Measurements from ENCODE around the gene SGSM1.

The SGSM1 gene

DNA sequence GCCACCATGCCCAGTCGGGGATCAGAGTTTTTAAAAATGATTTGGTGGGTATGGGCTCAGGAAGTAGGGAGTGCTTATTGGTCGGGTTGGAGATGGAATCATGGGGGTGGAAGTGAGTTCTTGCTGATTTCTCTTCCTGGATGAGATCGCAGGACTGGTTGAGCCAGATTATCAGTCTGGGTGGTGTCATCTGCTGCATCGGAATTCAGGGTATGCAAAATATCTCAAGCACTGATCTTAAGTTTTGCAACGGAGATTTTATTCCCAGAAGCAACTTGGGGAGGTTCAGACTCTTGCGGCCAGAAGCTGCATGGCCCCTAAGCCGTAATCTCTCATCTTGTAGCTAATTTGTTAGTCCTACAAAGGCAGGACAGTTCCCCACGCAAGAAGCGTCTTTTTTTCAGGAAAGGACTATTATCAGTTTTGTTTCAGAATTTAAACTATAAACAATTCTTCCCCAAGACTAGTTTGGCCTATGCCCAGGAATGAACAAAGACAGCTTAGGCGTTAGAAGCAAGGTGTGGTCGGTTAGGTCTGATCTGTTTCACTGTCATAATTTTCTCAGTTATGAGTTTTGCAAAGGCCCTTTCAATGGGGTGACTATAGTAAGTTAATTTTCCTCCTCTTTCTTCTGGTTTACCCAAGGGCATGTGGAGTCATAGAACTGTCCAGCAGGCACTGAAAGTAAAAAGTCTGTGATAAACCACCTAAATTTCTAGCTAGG is 30.1 kb upstream of the SGSM1 start:
- DNase-seq (ENCODE audit: insufficient read length, low spot score) (no peak), FAIRE-seq (no peak)
- no peak for TF ChIP-seq POLR2A (IDR thresholded peaks at IDR 0.05; ENCODE audit: low read depth, low read length)

DNA sequence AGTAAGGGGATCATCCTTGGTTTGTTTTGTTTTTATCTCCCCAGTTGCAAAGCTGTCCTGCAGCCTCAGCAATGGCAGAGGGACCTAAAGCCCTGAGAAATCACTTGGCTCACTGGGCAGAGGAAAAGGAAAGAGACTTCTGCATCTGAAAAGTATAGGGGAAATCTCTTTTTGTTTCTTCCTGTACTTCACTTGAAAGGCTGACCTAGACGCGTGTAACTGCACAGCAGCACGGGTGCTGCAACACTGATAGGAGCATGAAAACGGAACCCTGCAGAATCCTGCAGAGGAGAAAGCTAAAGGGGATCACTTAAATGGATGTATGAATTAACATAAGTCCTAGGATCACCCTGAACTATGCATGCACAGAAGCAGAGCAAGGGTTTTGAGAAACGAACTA is 29.5 kb upstream of the SGSM1 start:
- DNase-seq (ENCODE audit: insufficient read length, low spot score), result no peak
- no peak for TF ChIP-seq POLR2A (IDR thresholded peaks at IDR 0.05; ENCODE audit: low read depth, low read length)
- FAIRE-seq, result no peak

DNA sequence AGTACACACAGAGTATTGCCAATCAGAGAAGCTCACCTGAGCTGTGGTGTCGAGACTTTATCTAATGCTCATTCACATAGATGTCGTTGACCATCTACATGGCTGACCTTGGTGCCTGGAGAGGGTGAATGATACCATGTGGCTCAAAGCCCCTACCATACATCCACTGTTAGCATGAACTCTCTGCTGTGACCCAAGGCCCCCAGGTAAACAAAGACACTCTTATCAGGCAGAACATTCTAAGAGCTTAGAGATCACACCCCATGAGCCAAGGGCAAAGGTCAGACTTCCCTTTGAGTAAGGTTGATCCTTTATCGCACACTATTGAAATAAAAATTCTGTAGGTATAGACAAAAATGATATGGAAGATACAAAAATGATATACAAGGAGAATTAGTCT is 16.5 kb upstream of the SGSM1 start:
- no peak for FAIRE-seq

DNA sequence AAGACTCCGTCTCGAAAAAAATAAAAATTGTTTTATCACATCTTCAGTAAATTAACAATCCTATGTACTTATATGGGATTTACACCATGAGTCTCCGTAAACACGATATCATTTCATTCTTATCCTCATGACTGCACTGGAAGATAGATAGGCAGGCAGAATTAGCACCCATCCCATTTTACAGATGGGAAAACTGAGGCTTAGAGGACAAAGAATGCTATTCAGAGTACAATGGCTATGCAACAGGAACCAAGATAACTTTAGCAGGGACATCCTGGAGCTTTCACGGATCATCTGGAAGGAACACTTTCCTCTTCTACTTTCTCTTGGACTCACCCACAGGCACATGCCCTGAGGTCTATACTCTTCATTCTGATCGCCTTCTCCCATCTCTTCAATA is 14.6 kb upstream of the SGSM1 start:
- FAIRE-seq (no peak), DNase-seq (ENCODE audit: insufficient read length, low spot score) (no peak)
- no peak for TF ChIP-seq POLR2A (IDR thresholded peaks at IDR 0.05; ENCODE audit: low read depth, low read length)

More for the DNA sequence above, 16.5 kb upstream of the SGSM1 start:
- TF ChIP-seq POLR2A (IDR thresholded peaks at IDR 0.05; ENCODE audit: low read depth, low read length), result no peak
- no peak for DNase-seq (ENCODE audit: insufficient read length, low spot score)

DNA sequence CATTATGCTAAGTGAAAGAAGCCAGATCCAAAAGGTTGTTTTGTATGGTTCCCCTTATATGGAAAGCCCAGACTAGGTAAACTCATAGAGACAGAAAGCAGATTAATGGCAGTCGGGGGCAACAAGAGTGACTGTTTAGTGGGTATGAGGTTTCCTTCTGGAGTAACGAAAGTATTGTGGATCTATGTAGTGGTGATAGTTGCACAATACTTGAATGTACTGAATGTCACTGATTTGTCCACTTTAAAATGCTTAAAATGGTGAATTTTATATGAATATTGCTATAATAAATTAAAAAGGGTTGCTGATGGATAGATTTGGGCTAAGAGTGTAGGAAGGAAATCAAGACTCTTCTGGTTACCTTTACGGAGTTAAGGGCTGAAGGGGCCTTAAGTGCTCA is 10.0 kb upstream of the SGSM1 start:
- no peak for DNase-seq (ENCODE audit: insufficient read length, low spot score)
- TF ChIP-seq POLR2A (IDR thresholded peaks at IDR 0.05; ENCODE audit: low read depth, low read length), result no peak
- no peak for FAIRE-seq

DNA sequence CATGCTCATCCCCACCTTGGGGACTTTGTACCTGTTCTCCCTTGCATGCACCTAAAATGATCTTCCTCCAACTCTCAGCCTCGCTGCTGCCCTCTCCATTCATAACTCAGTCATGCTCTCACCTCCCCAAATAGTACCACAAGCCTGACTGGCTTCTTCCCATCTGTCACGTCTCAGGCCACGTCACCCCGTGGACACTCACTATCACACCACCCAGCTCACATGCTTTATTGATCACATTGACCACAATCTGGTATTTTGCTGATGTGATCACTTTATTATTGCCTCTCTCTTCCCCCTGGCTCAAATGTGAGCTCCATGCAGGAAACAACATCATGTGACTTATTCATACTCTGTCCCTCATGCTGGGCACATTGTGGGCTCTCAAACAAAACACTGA is 9.2 kb upstream of the SGSM1 start:
- no peak for FAIRE-seq
- TF ChIP-seq POLR2A (IDR thresholded peaks at IDR 0.05; ENCODE audit: low read depth, low read length), result no peak
- DNase-seq (ENCODE audit: insufficient read length, low spot score), result no peak

DNA sequence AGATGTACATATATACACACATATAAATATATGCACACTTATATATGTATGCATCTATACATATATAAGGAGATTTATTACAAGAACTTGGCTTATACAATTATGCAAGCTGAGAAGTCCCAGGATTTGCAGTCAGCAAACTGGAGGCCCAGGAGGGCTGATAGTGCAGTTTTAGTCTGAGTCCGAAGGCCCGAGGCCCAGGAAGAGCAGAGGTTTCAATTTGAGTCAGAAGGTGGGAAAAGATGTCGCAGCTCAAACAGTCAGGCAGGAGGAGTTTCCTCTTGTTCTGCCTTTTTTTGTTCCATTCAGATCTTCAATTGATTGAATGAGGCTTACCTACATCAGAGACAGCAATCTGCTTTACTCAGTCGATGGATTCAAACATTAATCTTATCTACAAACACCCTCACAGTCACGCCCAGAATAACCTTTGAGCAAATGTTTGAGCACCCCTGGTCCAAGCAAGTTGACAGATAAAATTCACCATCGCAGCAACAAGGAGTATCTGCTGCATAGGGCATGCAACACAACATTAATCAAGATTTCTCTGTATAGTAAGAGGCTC is 4.0 kb upstream of the SGSM1 start:
- FAIRE-seq (no peak), DNase-seq (ENCODE audit: insufficient read length, low spot score) (no peak)

DNA sequence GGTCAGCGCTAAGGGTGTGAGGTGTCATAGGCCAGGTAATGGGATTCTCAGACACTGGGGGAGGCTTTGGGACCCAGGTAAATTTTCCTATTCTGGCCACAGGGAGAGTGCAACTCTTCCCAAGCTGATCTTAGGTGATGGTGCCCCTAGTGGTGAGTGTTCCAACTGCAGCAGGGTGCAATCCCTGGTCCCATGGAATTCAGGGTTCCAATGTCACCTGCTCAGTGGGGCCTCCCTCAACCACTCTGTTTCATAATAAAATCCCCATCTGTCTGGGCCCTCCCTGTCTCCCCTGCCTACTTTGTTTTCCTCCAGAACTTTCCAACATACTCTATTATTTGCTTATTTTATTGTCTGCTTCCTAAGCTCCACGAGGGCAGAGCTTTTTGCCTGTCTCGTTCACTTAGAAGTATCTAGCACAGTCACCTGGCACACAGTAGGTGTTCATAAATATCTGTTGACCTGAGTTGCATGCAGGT is 2.9 kb upstream of the SGSM1 start:
- no peak for FAIRE-seq

More for the DNA sequence above, 4.0 kb upstream of the SGSM1 start:
- TF ChIP-seq POLR2A (IDR thresholded peaks at IDR 0.05; ENCODE audit: low read depth, low read length), result no peak

DNA sequence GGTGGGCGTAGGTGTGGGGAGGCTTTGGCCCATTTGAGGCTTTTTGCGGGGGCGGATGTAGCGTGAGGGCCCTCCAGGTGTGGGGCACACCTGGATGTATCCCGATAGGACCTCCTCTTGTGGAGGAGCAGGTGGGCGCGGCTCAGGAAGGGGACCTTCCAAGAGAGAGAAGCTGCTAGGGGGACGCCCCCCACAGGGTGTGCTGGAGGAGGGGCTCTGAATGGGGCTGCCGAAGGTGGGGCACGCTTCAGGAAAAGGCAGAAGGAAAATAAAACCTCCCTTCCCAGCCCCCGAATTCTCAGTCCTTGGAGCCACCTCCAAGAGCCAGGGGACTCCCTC is 621 bp downstream of the SGSM1 start:
- no peak for FAIRE-seq
- no peak for DNase-seq (ENCODE audit: insufficient read length, low spot score)
- no peak for TF ChIP-seq POLR2A (IDR thresholded peaks at IDR 0.05; ENCODE audit: low read depth, low read length)

More for the DNA sequence above, 2.9 kb upstream of the SGSM1 start:
- DNase-seq (ENCODE audit: insufficient read length, low spot score), result peak; percentile 46
- TF ChIP-seq POLR2A (IDR thresholded peaks at IDR 0.05; ENCODE audit: low read depth, low read length), result no peak

DNA sequence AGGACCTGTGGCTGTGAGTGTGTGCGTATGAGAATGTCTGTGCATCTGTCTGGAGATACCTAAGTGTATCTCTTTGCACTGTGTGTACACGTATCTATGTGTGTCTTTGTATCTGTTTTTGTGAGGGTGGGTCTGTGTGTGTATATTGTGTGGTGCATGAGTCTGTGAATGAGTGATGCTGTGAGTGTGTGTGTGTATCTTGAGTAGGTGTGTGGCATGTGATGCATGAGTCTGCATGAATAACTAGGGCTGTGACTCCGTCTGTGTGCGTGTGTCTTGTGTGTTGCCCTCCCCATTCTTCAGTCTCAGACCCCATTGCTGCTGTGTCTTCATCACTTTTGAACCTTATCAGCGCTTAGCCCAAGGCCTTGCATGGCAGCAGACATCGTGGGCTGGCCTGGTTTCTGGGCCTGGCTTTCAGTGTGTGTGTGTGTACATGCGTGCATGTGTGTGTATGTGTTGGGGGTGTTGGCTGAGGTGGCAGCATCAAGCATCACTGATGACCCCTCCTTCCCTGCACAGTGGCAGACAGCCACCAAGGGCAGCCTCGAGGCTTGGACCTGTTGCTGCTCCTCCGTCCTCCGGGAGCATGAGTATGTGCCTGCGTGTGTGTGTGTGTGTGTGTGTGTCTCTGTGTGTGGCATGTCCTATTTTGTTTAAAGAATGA is 1.4 kb downstream of the SGSM1 start:
- FAIRE-seq, result no peak
- TF ChIP-seq POLR2A (IDR thresholded peaks at IDR 0.05; ENCODE audit: low read depth, low read length), result no peak
- no peak for DNase-seq (ENCODE audit: insufficient read length, low spot score)

DNA sequence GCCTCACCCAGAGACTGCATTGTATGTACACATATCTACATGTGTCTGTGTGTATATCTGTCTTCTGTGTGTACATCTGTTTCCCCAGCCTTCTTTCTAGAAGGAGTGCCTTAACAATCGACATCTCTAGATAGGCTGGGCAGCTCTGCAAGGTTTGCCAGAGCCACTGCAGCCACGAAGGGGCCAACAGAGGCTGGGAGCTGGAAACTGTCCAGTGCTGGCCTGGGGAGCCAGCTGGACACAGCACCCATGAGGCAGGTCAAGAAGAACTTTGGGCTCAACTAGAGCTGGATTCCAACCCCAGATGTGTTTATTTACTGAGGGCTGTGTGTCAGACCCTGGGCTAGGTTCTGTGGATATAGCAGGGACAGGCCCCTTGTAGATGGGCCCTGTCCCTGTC is 3.3 kb downstream of the SGSM1 start:
- no peak for TF ChIP-seq POLR2A (IDR thresholded peaks at IDR 0.05; ENCODE audit: low read depth, low read length)
- no peak for FAIRE-seq
- DNase-seq (ENCODE audit: insufficient read length, low spot score), result no peak

DNA sequence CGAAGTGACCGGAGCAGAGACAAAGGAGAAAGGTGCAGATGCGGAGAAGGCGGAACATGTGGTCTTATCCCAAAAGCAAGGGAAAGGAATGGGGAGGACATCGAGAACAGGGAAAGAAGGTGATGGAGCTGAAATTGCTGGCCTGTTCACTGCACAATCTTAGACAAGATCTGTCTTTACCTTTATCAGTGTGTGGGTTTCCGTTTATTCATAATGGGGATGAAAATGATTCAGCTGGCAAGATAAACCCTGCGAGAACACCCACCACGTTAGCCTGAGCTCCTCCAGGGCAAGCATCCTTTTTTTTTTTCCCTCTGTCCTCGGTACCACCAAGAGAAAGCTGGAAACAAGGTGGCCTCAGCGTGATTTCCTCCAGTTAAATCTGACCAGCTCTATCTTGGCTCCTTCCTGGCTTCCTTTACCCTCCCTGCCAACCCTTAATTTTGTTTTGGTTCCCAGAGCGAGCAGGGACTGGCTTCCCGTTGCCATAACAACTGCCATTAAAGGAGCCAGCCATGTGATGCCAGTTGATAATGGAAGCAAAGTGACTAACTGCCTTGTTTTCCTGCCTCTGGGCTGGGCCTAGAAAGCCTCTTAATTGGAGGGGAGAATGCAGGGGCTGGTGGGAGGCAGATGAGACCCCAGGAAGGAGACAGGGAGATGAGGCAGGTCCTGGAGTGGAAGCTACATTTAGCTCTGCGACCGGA is 4.2 kb downstream of the SGSM1 start:
- DNase-seq (ENCODE audit: insufficient read length, low spot score), result no peak
- FAIRE-seq, result no peak
- no peak for TF ChIP-seq POLR2A (IDR thresholded peaks at IDR 0.05; ENCODE audit: low read depth, low read length)

DNA sequence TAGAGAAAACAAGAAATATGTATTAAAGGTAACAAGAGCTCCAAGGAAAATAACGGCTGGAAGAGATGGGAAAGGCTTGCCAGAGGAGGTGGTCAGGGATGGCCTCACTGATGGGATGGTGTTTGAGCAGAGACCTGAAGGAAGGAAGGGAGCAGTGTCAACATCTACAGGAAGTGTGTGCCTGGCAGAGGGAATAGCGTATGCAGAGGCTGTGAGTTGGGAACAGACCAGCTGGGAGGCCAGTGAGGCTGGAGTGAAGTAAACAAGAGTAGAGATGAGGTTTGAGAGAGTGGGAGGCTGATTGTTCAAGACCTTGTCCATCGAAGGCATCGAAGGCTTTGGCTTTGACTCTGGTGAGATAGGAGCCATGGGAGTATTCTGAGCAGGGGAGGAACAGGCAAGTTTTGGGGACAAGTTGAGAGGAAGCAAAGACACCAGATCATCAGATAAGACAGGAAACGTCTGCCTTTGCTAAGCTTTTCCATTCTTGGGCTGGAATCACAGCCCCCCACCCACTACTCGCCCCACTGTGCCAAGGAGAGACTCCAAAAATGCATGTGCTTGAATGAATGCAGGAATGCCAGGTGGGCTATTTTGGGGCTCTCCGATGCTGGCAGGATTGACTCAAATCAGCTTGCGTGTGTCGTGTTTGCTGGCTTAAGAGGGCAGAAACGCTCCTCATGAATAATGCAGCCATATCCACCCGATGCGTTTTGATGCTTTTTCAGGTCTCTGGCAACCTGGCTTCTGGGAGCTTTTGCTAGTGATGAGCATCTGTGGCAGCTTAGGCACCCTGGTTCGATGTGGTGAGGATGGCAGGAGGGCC is 7.2 kb downstream of the SGSM1 start:
- FAIRE-seq (no peak), DNase-seq (ENCODE audit: insufficient read length, low spot score) (no peak)
- TF ChIP-seq POLR2A (IDR thresholded peaks at IDR 0.05; ENCODE audit: low read depth, low read length), result no peak
